NCI-H82 treated with DMSO at 0.1 percent for 48 hours (cell line): ENCODE measurements around the gene DGKQ.
"Not testable (repeated sequence)": the region's sequence is repeated elsewhere in the genome, so short reads cannot be mapped to it uniquely, and the experiment has no call there.

Experiments used
- DNase-seq: peaks from one replicate; lab custom pipeline; 2025; ENCODE audit not compliant: unreplicated experiment; lab: John Stamatoyannopoulos, UW

DGKQ gene

DNA sequence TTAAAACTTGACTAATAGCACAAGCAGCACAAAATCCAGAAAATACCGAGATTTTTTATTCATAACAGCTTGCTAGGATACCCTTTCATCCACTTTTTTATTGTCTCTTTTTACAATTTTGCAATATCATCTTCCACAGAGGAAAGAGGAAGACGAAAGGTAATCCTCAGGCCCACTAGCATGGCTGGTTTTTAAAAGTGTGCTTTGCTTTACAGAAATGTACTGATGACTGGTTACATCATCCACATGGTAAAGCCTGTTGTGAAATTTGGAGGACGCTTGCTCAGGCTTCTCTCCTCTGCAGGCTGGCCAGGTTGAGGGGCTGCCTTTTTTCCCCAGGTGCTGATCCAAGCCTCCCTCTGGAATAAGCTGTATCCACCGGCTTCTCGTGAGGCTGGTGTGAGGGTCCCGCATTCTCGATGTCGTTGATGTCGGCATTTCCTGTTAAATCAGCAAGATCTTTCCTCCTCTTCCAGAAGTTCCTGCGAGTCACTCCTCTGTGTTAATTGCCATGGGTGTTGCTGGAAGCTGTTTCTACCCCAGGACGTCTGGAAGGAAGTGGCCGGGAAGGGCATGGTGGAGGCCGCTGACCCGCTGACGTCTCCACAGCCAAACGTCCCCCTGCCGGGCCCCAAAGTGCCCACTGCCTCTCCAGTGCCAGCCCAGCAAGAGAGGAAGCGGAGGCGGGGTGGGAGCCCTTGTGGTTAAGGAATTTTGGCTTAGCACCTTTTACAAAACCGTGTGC is 5.8 kb upstream of the DGKQ start:
- no peak for DNase-seq

DNA sequence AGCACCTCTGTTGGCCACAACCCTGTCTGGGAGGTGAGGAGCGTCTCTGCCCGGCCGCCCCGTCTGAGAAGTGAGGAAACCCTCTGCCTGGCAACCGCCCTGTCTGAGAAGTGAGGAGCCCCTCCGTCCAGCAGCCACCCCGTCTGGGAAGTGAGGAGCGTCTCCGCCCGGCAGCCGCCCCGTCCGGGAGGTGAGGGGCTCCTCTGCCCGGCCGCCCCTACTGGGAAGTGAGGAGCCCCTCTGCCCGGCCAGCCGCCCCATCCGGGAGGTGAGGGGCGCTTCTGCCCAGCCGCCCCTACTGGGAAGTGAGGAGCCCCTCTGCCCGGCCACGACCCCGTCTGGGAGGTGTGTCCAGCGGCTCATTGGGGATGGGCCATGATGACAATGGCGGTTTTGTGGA is 2.6 kb upstream of the DGKQ start:
- not testable (repeated sequence) for DNase-seq

DNA sequence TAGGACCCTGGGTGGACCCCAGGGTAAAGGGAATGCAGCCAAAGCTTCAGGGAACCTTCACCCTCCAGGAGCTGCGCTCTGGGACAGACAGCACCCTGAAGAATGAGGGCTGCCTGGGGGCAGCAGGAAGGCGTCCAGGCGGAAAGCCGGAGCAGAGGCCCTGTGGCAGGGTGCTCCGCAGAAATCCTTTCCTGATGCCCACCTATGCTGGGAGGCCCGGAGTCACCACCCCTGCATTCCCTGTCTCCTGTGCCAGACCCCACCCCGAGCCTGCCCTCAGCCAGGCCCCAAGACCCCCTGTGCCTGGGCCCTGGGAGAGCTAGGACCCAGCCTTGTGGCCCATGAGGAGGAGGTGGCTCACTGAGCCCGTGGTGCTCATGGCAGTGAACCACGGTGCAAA is 1.3 kb upstream of the DGKQ start:
- no peak for DNase-seq

DNA sequence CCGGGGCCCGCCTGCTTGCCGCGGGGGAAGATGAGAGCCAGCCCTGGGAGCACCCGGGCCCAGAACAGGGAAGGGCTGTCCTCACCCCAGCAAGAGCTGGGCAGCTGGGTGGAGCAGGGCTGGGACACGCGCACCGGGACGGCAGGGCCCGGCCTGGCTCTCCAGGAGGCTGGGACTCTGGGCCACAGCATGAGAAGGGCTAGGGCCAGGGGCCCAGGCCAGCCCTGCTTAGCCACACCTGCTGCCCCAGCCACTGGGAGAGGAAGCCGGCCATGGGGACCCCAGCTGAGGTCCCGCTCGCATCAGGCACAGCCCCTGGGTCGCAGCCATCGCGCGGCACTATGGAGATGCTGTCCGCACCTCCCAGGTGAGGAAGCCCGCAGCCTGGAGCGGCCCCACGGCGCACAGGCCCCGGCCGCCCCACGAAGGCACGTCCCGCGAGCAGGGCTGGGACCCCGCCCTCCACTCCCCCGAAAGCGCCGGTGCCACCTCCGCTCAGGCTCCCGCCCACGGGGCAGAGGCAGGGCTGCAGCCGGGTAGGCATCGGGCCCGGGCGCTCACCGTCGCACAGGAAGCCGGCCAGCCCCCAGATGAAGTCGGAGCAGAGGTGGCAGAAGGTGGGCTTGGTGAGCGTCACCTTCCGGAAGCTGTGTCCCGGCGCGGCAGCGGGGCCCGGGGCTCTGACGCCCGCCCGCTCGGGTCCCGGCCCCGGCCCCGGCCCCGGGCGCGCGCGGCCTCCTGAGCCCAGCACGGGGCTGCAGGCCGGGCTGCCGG is 531 bp downstream of the DGKQ start:
- DNase-seq: no peak

DNA sequence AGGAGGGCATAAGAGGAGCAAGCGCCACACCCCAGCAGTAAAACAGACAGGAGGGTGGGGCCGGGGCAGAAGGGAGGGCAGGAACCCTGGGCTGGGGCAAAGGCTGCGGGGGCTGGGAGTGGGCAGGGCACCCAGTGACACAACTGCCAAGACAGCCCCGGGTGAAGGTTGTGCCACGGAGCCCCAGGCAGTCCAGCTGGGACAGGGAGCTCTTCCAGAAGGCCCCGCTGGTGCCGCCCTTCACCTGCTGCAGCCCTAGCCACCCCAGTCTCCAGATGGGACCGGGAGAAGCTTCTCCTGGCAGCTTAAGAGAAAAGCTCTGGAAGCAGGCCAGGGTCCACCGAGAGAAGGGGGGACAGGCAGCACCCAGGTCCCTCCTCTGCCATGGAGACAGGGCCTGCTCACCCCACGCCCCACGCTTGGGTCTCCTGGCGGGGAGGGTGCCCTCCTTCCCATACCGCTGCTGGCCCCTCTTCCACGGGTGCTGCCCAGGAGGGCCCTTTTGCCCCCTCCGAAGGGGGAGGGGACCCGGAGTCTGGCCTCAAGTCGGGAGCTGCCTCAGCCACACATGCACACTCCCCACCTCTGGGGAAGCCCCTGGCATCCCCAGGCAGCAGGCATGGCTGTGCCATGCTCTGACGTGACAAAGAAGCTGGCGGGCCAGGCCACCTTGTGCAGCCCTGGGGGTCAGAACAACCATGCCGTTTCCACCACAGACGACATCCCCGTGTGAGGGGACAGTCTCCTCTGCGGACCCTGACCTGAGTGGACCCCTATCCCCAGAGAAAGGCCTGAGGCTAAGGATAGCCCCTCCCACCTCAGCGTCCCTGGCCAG is 1.5 kb downstream of the DGKQ start:
- no peak for DNase-seq

DNA sequence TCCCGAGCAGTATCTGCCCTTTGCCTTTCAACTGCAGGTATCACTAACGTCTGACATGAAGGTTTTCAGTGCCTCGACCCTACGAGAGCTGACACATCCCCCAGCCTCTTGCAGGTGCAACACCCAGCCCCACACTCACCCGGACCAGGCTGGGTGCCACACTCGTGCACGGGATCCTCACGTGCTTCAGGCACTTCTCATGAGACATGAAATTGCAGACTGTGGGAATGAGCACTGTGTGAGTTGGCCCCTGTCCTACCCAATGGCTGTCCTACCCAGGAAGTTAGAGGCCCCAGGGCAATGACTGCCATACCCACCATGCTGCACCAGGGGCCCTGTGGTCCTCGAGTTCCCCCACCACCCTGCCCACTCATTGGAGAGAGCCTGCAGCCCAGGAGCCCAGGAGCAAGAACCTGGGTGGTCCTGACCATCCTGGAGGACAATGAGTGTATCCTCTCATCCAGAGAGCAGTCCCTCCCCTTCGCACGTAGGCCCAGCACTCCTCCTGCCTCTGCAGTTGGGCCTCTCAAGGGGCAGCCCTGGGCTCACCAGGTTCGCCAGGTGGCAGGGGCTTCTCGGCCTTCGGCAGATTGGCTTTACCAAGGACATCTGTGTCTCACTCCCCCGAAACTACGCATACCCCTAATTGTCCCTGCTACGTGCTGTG is 2.4 kb downstream of the DGKQ start:
- no peak for DNase-seq

DNA sequence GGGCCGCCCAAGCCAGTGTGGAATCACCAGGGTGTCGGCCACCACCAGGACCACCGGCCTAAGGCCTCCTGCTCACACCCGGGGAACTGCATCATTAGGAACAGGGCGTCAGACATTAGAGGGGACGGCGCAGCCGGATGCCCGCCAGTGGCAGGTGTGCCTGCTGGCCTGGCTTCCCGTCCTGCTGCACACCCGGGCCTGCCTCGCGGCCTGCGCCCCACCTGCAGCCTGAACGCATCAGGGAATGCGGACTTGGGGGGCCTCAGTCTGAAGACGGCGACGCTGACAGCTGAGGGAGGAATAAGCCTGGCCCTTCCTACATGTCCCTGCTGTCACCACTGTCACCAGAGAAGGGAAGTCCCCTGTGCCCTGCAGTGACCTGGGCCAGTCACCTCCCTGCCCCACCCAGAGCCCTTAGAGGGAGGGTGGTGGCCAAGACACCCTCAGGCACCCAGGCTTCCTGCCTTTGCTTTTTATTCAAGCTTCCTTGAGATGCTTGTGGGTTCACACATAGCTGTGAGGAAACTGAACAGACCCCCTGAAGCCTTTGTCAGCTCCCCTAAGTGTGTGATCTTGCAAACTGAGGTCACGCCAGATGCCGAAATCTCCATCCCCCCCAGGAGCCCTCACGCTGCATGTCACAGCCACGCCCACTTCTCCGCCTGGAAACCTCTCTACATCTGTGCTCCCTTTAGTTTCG is 3.2 kb downstream of the DGKQ start:
- DNase-seq: no peak

DNA sequence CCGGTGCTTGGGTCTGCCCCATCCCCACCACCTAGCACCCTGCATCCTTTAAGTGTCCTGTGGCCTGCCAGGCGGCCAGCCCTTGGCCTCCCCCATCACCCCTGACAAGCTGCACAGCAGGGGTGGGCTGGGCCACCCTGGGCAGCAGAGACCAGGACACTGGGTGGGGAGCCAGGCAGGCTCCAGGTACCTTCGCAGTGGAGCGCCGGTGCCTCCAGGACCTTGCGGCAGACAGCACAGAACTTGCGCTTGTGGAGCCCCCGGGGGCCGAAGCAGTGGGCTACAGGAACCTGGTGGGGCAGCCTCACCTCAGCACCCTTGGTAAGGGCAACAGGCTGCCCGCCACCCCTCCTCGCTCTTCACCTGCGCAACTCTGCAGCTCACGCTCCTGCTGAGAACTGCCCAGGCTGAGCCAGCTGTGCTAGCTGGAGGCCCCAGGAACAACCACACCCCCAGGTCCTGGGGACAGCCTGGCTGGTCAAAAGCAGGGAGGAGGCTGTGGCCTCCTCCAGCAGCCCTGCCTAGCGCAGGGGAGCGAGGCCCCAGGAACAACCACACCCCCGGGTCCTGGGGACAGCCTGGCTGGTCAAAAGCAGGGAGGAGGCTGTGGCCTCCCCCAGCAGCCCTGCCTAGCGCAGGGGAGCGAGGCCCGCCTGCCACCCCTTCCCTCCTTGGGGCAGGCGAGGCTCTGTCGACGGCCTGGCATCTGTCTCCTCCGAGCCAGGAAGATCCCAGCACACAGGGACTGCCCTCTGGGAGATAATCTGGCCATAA is 4.6 kb downstream of the DGKQ start:
- no peak for DNase-seq

DNA sequence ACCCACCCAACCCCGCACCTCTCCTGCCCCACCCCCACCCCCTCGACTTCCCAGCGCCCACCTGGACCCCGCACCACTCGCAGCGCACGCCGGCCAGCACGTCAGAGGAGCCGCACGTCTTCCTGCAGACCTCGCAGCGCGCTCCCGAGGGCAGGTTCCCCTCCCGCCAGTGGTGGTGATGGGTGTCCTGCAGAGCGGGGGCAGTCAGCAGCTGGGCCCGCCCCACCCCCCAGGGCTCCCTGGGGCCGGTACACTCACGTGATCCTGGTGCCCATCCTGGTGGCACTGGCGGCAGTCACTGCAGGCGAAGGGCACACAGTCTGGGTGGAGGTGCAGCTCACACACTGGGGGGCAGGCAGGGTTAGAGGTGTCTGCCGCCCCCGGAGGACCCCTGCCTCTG is 5.1 kb downstream of the DGKQ start:
- DNase-seq: no peak

DNA sequence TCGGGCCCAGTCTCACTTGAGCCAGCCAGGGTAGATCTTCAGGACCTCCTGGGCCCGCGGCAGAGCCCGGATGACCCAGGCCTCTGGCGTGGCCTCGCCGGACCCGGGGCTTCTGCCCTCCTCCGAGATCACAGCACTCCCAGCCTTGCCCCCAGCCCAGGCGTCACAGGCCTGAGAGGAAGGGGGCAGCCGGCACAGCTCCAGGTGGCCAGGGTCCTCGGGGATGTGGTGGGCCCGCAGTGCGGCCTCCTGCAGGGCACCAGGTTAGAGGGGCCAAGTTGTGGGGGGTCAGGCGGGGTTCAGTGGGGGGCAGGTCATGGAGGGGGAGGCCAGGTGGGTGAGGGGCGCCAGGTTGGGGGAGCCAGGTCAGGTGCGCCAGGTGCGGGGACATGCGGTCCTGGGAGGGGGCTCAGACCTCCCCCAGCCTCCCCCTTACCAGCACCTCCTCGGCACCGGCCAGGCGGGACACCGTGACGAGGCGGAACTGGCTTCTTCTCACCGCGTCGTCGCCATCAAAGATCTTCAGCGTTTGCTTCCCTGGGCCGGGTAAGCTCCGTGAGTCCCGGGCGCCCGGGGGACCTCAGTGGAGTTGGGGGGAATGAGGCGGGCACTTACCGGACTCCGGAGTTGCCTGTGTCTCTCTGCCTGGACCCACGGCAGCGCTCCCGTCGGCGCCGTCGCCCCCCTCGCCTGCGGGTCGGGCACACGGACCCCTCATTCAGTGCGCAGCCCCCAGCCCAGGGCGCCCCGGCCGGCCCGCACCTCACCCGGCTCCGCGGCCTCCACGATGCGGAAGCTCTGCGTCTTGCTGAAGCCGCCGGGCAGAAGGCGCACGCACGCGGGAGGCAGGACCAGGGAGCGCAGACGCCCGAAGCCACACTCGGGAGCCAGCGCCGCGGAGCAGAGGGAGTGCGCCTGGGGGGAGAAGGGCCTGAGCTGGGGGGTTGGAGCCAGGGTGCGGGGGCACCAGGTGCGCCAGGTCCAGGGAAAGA is 6.0 kb downstream of the DGKQ start:
- no peak for DNase-seq

DNA sequence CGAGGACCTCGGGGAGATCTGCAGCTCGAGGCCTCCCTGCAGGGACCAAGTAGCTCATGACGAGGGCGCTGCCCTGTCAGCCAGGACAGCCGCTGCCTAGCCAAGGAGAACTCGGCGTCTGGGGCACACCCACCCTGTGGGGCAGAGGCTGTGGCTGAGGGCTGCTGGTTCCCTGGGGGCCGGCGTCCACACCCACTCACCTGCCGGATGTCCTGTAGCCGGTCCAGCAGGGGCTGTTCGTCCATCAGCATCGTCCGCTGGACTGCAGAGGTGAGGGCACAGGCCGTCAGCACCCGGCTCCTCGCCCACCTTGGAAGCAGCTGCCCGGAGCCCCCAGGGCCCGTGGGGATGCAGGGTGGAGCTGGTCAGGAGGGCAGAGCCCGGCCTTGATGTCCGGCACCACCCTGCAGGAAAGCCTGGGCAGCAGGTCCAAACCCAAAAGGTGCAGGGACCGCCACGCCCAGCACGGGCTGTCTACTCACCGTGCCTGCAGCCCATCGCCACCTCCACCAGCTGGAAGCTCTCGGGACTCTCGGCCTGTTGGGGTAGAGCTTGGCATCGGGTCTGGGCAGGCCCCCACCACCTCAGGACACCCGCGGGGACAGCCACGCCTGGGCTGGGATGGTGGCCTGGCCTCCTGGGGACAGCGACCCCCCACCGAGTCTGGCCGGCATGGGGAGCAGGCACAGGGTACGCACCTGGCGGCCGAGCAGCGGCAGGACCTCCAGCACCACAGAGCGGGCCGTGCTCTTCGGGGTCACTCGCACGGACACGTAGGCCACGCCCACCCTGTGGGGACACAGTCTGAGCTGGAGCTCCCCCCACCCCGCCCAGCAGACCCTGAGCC is 6.9 kb downstream of the DGKQ start:
- DNase-seq: no peak

DNA sequence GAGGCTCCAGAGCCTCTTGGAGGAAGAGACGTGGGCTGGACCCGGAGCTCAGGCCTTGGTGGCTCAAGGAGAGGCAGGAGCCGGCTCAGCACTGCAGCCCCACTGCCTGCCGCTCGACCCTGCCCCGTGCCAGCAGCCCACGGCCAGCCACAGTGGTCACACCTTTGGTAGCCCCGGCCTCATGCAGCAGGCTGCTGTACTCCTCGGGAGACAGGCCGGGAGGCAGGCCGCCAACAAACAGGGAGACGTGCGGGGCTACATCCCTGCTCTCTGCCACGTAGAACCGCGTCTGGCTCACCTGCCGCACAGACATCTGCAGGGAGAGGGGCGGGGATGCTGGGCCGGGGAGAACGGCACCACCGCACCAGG is 7.6 kb downstream of the DGKQ start:
- DNase-seq: no peak

DNA sequence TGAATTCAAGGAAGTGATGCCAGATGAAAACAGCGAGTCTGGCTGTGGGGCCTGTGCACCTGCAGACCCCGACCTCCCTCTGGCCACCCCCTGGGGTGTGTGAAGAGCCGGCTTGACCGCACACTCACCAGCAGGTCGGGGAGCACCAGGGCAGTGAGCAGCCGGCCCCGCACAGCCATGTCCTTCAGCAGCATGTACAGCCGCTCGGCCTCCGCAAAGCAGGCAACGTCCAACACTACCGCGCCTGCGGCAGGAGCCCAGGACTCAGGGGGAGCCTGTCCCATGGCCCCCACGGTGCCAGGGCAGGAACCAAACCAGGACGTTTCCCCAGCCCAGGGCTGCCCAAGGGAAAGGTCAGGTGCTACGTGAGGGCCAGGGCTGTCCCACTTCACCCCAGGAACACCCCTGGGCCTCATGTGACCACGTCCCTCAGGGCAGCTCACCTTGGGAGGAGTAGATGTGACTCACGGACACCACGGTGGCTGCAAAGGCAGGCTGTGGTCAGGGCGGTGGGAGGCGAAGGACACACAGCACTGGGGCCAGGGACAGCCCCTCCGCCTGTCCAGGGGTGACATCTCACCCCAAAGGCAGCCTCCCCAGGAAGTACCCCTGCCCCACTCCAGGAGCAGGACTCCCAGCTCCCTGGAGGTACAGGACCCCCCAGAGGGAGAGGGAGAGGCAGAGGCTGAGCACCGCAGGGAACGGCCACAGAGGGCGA is 8.2 kb downstream of the DGKQ start:
- no peak for DNase-seq

DNA sequence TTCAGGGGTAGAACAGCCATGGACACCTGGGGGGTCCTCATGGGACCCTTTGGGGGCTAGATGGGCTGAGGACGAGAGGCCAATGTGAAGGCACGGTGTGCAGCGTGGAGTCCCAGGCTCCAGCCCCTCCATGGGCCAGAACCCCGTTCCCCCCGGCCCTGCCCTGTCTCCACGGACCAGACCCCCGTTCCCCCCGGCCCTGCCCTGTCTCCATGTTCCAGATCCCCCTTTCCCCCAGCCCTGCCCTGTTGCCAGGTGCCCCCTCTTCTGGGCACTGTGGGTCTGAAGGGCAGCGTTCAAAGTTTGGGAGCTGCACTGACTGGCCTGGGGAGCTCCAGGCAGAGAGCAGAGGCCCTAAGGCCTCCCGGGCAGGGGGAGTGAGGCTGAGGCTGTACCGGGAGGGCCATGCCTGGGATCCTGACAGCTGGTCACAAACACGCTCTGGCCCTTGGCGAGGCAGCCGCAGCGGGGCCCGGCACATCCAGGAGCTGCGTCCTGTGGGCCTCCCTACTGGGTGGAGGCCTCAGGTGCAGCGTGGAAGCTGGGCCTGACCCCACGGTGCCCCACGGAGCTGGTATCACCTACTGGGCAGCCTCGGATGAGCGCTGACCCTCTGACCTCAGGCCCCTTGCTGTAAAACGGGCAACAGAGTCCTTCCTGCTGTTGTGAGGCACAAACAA is 8.9 kb downstream of the DGKQ start:
- DNase-seq: no peak

DNA sequence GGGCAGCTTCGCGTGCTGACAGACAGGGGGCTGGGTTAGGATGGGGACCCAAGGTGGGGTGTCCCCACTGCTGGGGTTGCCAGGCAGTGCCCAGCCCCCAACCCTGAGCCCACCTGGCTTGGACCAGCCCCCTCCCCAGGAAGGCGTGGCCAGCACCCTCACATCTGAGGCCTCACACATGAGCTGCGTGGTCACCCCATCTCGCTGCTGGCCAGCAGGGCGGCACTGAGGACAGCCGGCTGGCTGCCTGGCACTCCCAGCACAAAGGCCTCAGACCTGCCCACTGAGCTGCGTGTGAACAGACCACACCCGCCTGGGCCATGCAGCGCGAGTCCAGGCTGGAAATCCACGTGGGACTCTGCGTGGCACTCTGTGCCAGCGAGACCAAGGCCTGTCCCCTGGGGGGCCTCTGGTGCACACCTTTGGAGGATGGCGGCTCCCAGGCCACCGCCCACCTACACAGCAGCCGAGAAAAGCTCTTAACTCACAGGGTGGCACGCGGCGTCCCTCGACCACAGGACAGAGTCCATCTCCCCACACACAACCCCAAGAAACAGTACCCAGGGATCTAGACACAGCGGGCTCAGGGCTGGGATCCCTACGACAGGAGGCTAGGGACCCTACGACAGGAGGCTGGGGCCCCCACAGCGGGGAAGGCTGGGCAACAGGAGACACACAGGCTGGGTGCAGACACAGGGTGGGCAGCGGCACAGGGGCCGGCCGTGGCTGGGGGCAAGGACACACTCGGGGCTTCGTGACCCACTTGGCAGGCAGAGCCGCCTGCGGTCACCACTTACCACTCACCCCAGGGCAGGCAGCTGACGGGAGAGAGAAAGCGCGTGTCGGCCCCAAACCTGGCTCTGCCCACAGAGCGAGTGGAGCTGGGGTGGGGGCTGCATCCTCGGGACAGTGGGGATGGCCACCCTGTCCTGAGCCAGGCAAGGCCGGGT is 9.8 kb downstream of the DGKQ start:
- DNase-seq: no peak
